HepG2 (cell line): Measurements from ENCODE around the gene PANK1. TPM values are rescaled to one million over a fixed set of nuclear protein-coding genes. Genes with fewer than 3 reads are reported as not detected.
A peak's percentile ranks its signal among the peaks of the same experiment; 100 is the strongest.

Source experiments
- ATM ChIP-seq: fragments of 450-650 bp; IDR thresholded peaks from 2 replicates; pipeline ENCODE4 v1.7.1; 2017; ENCODE audit warnings: mild to moderate bottlenecking, borderline replicate concordance
- BRCA1 ChIP-seq: sonication (generic); formaldehyde crosslinking; IDR thresholded peaks from 2 replicates; pipeline ENCODE4 v1.4.0; 2020; ENCODE audit warnings: missing genetic modification reagents
- CEBPB ChIP-seq: IDR thresholded peaks from 2 replicates; pipeline ENCODE4 v1.6.1; 2011; ENCODE audit warnings: low read depth, low read length, improper control_type of control experiment, borderline replicate concordance
- DPF2 ChIP-seq: sonication (generic); formaldehyde crosslinking; IDR thresholded peaks from 2 replicates; pipeline ENCODE4 v1.4.0; 2020; ENCODE audit warnings: mild to moderate bottlenecking, low read depth, missing genetic modification reagents, borderline replicate concordance
- ETV6 ChIP-seq: sonication (generic); formaldehyde crosslinking; conservative IDR thresholded peaks from 2 replicates; pipeline ENCODE4 v1.4.0; 2020; ENCODE audit warnings: missing genetic modification reagents
- FLYWCH1 ChIP-seq: sonication (generic); formaldehyde crosslinking; IDR thresholded peaks from 2 replicates; pipeline ENCODE4 v1.8.1; 2023; ENCODE audit warnings: mild to moderate bottlenecking, missing genetic modification reagents
- HMG20A ChIP-seq: IDR thresholded peaks from 2 replicates; pipeline ENCODE4 v1.6.1; 2016; ENCODE audit warnings: borderline replicate concordance
- HNF1B ChIP-seq: sonication (generic); formaldehyde crosslinking; IDR thresholded peaks from 2 replicates; pipeline ENCODE4 v1.5.1; 2020; ENCODE audit warnings: mild to moderate bottlenecking, moderate library complexity, missing genetic modification reagents
- KLF9 ChIP-seq: IDR thresholded peaks from 2 replicates; pipeline ENCODE4 v1.6.1; 2016; ENCODE audit warnings: low read depth
- MLLT10 ChIP-seq: sonication (generic); formaldehyde crosslinking; IDR thresholded peaks from 2 replicates; pipeline ENCODE4 v1.4.0; 2020; ENCODE audit warnings: missing genetic modification reagents
- MYC ChIP-seq: sonication (generic); formaldehyde crosslinking; IDR thresholded peaks from 2 replicates; pipeline ENCODE4 v1.9.0; 2021; ENCODE audit warnings: missing genetic modification reagents, borderline replicate concordance
- NBN ChIP-seq: fragments of 450-650 bp; conservative IDR thresholded peaks from 2 replicates; pipeline ENCODE4 v1.6.1; 2017
- NR2F6 ChIP-seq, 2 experiments: IDR thresholded peaks; 2 replicates each; pipeline ENCODE4 v1.6.1; 2016; ENCODE audit warnings: antibody characterized with exemption in 1 of 2, mild to moderate bottlenecking in 1 of 2
- PCBP1 ChIP-seq: fragments of 200-400 bp; formaldehyde crosslinking; IDR thresholded peaks from 2 replicates; pipeline ENCODE4 v1.6.1; 2017; ENCODE audit warnings: mild to moderate bottlenecking, low read depth, low read length, borderline replicate concordance
- POLR2AphosphoS2 ChIP-seq: IDR thresholded peaks from 2 replicates; pipeline ENCODE4 v1.6.1; 2011; ENCODE audit warnings: low read depth, low read length, improper control_type of control experiment
- SOX6 ChIP-seq, 2 experiments: fragments of 450-650 bp in 1 of 2; sonication (generic) in 1 of 2; formaldehyde crosslinking in 1 of 2; IDR thresholded peaks; 2 replicates each; pipeline versions ENCODE4 v1.4.0 to v1.6.1; 2017 to 2020; ENCODE audit warnings: antibody characterized with exemption in 1 of 2, mild to moderate bottlenecking in 1 of 2, missing genetic modification reagents in 1 of 2
- ZFP1 ChIP-seq: IDR thresholded peaks from 2 replicates; pipeline ENCODE4 v1.6.1; 2016
- ZNF207 ChIP-seq: fragments of 450-650 bp; IDR thresholded peaks from 2 replicates; pipeline ENCODE4 v1.6.1; 2016; ENCODE audit warnings: antibody characterized with exemption, borderline replicate concordance
- ZNF230 ChIP-seq: sonication (generic); formaldehyde crosslinking; IDR thresholded peaks from 2 replicates; pipeline ENCODE4 v1.4.0; 2020; ENCODE audit warnings: mild to moderate bottlenecking, missing genetic modification reagents
- ZNF292 ChIP-seq: sonication (generic); formaldehyde crosslinking; IDR thresholded peaks from 2 replicates; pipeline ENCODE4 v1.8.1; 2022; ENCODE audit warnings: mild to moderate bottlenecking, low read depth, missing genetic modification reagents, borderline replicate concordance
- ZNF33A ChIP-seq: sonication (generic); formaldehyde crosslinking; IDR thresholded peaks from 2 replicates; pipeline ENCODE4 v1.5.1; 2020; ENCODE audit warnings: missing genetic modification reagents, mild to moderate bottlenecking, moderate library complexity, borderline replicate concordance
- ZNF549 ChIP-seq: sonication (generic); formaldehyde crosslinking; IDR thresholded peaks from 2 replicates; pipeline ENCODE4 v1.5.0; 2020; ENCODE audit warnings: missing genetic modification reagents
- ZNF556 ChIP-seq: sonication (generic); formaldehyde crosslinking; IDR thresholded peaks from 2 replicates; pipeline ENCODE4 v1.4.0; 2020; ENCODE audit warnings: mild to moderate bottlenecking, missing genetic modification reagents, borderline replicate concordance
- ZNF558 ChIP-seq: sonication (generic); formaldehyde crosslinking; IDR thresholded peaks from 2 replicates; pipeline ENCODE4 v1.9.0; 2022; ENCODE audit warnings: mild to moderate bottlenecking, missing genetic modification reagents, borderline replicate concordance
- ZNF574 ChIP-seq: sonication (generic); formaldehyde crosslinking; IDR thresholded peaks from 2 replicates; pipeline ENCODE4 v1.4.0; 2020; ENCODE audit warnings: missing genetic modification reagents
- ZNF761 ChIP-seq: sonication (generic); formaldehyde crosslinking; conservative IDR thresholded peaks from 2 replicates; pipeline ENCODE4 v1.4.0; 2020; ENCODE audit warnings: mild to moderate bottlenecking, missing genetic modification reagents
- ZNF775 ChIP-seq: sonication (generic); formaldehyde crosslinking; IDR thresholded peaks from 2 replicates; pipeline ENCODE4 v1.4.0; 2020; ENCODE audit warnings: missing genetic modification reagents, mild to moderate bottlenecking, moderate library complexity, borderline replicate concordance
- ZZZ3 ChIP-seq: sonication (generic); formaldehyde crosslinking; IDR thresholded peaks from 2 replicates; pipeline ENCODE4 v1.4.0; 2020; ENCODE audit warnings: missing genetic modification reagents, mild to moderate bottlenecking, borderline replicate concordance
- polyA plus RNA-seq, 8 experiments: library from polyadenylated mRNA; depleted of rRNA in 3 of 8; stranded (reverse) in 7 of 8; unstranded in 1 of 8; fragments of >200 nt; fragmentation: Illumina TruSeq in 4 of 8; extraction: Trizol in 4 of 8; gene quantifications; 2 replicates each; pipeline versions ENCODE4 v1.2.1 to v1.2.3, GENCODE V29; 2011 to 2016; ENCODE audit warnings: low read depth in 4 of 8, missing spikeins in 1 of 8, mixed read lengths in 1 of 8; ENCODE audit not compliant: insufficient read depth in 1 of 8
- total RNA-seq, 5 experiments: library from RNA; depleted of rRNA; stranded (reverse); fragments of >200 nt; fragmentation: Illumina TruSeq; extraction: Trizol; gene quantifications; 2 replicates each; pipeline ENCODE4 v1.2.3, GENCODE V29; 2016; ENCODE audit warnings: low read depth in 1 of 5

PANK1 gene
- total and polyA plus RNA-seq, 2 of the 13 experiments (the other 11 are each of a cell fraction or from before 2014, with no cell fraction given) = 18.2 to 33.3 TPM

- TF ChIP-seq HNF1B (CRISPR knock-in tag) (no peak), ATM (no peak), ZNF556 (CRISPR knock-in tag) (no peak), PCBP1 (no peak), MLLT10 (CRISPR knock-in tag) (no peak), ZNF549 (CRISPR knock-in tag) (no peak), DPF2 (CRISPR knock-in tag) (no peak), ZNF292 (CRISPR knock-in tag) (no peak), MYC (CRISPR knock-in tag) (no peak), ZNF230 (CRISPR knock-in tag) (no peak), ZNF558 (CRISPR knock-in tag) (no peak), FLYWCH1 (no peak), ZNF207 (no peak), ZZZ3 (CRISPR knock-in tag) (no peak), KLF9 (CRISPR knock-in tag) (no peak), ZNF574 (CRISPR knock-in tag) (no peak), ZNF761 (CRISPR knock-in tag) (no peak), ZNF33A (CRISPR knock-in tag) (no peak), BRCA1 (CRISPR knock-in tag) (no peak), SOX6 (IDR thresholded peaks at IDR 0.05) (no peak), SOX6 (CRISPR knock-in tag; IDR thresholded peaks at IDR 0.05) (peak; percentile 56), POLR2AphosphoS2 (no peak), NR2F6 (IDR thresholded peaks at IDR 0.05) (no peak), NR2F6 (CRISPR knock-in tag; IDR thresholded peaks at IDR 0.05) (peak; percentile 26; the same call in 1 of the 2 replicates), ZNF775 (CRISPR knock-in tag) (no peak), CEBPB (peak; percentile 17; the same call in 1 of the 2 replicates), NBN (no peak), HMG20A (CRISPR knock-in tag) (no peak), ZFP1 (CRISPR knock-in tag) (no peak), ETV6 (no peak)
These were observed 70.7 kb downstream of the PANK1 start (continued) for GRCh38 chr10:89574368-89574767.
